HepG2 (cell line): ENCODE data around the gene ZBTB48. TPM values are rescaled to one million over a fixed set of nuclear protein-coding genes. Genes with fewer than 3 reads are reported as not detected.

Experiments used
- FOSL2 ChIP-seq: sonication (generic); formaldehyde crosslinking; IDR thresholded peaks from 2 replicates; pipeline ENCODE4 v1.4.0; 2020; ENCODE audit warnings: missing genetic modification reagents
- GABPA ChIP-seq, 2 experiments: IDR thresholded peaks; 2 replicates each; pipeline ENCODE4 v1.6.1; 2011 to 2016; ENCODE audit warnings: low read depth in 2 of 2, low read length in 1 of 2, missing biosample characterization in 1 of 2, missing genetic modification characterization in 1 of 2
- HES4 ChIP-seq: sonication (generic); formaldehyde crosslinking; IDR thresholded peaks from 2 replicates; pipeline ENCODE4 v1.9.0; 2021; ENCODE audit warnings: mild to moderate bottlenecking, missing genetic modification reagents, borderline replicate concordance
- HHEX ChIP-seq: IDR thresholded peaks from 2 replicates; pipeline ENCODE4 v1.6.1; 2016; ENCODE audit warnings: control low read depth
- JUN ChIP-seq: sonication (generic); formaldehyde crosslinking; IDR thresholded peaks from 2 replicates; pipeline ENCODE4 v1.4.0; 2020; ENCODE audit warnings: mild to moderate bottlenecking, missing genetic modification reagents
- KDM5A ChIP-seq: fragments of 200-600 bp; sonication (generic); IDR thresholded peaks from 2 replicates; pipeline ENCODE4 v1.7.0; 2018; ENCODE audit warnings: antibody characterized with exemption, mild to moderate bottlenecking, low read length, borderline replicate concordance
- MEIS1 ChIP-seq: sonication (generic); formaldehyde crosslinking; IDR thresholded peaks from 2 replicates; pipeline ENCODE4 v1.9.0; 2021; ENCODE audit warnings: mild to moderate bottlenecking, missing genetic modification reagents, moderate library complexity, borderline replicate concordance
- MTA1 ChIP-seq: sonication (generic); formaldehyde crosslinking; IDR thresholded peaks from 2 replicates; pipeline ENCODE4 v1.4.0; 2020; ENCODE audit warnings: missing genetic modification reagents, mild to moderate bottlenecking, borderline replicate concordance
- SAP130 ChIP-seq: IDR thresholded peaks from 2 replicates; pipeline ENCODE4 v1.6.1; 2016; ENCODE audit warnings: low read depth
- SIX4 ChIP-seq: sonication (generic); formaldehyde crosslinking; IDR thresholded peaks from 2 replicates; pipeline ENCODE4 v1.4.0; 2020; ENCODE audit warnings: missing genetic modification reagents
- SKI ChIP-seq: fragments of 450-650 bp; IDR thresholded peaks from one replicate; pipeline ENCODE4 v1.6.1; 2018; ENCODE audit warnings: mild to moderate bottlenecking; ENCODE audit not compliant: partially characterized antibody
- SMC3 ChIP-seq: IDR thresholded peaks from 2 replicates; pipeline ENCODE4 v1.6.1; 2011; ENCODE audit warnings: low read length, improper control_type of control experiment
- TAF1 ChIP-seq: sonication (generic); formaldehyde crosslinking; IDR thresholded peaks from 2 replicates; pipeline ENCODE4 v1.4.0; 2020; ENCODE audit warnings: missing genetic modification reagents
- TOPORS ChIP-seq: sonication (generic); formaldehyde crosslinking; IDR thresholded peaks from 2 replicates; pipeline ENCODE4 v1.8.0; 2023; ENCODE audit warnings: mild to moderate bottlenecking, missing genetic modification reagents
- ZFP90 ChIP-seq: sonication (generic); formaldehyde crosslinking; IDR thresholded peaks from 2 replicates; pipeline ENCODE4 v1.8.0; 2022; ENCODE audit warnings: missing genetic modification reagents, mild to moderate bottlenecking, inconsistent platforms, borderline replicate concordance
- ZMYM3 ChIP-seq: sonication (generic); formaldehyde crosslinking; IDR thresholded peaks from 2 replicates; pipeline ENCODE4 v1.5.1; 2020; ENCODE audit warnings: mild to moderate bottlenecking, missing genetic modification reagents
- ZNF607 ChIP-seq: sonication (generic); formaldehyde crosslinking; IDR thresholded peaks from 2 replicates; pipeline ENCODE4 v1.5.1; 2020; ENCODE audit warnings: missing genetic modification reagents, mild to moderate bottlenecking, borderline replicate concordance
- polyA plus RNA-seq, 8 experiments: library from polyadenylated mRNA; depleted of rRNA in 3 of 8; stranded (reverse) in 7 of 8; unstranded in 1 of 8; fragments of >200 nt; fragmentation: Illumina TruSeq in 4 of 8; extraction: Trizol in 4 of 8; gene quantifications; 2 replicates each; pipeline versions ENCODE4 v1.2.1 to v1.2.3, GENCODE V29; 2011 to 2016; ENCODE audit warnings: low read depth in 4 of 8, missing spikeins in 1 of 8, mixed read lengths in 1 of 8; ENCODE audit not compliant: insufficient read depth in 1 of 8
- total RNA-seq, 5 experiments: library from RNA; depleted of rRNA; stranded (reverse); fragments of >200 nt; fragmentation: Illumina TruSeq; extraction: Trizol; gene quantifications; 2 replicates each; pipeline ENCODE4 v1.2.3, GENCODE V29; 2016; ENCODE audit warnings: low read depth in 1 of 5
- TF ChIP-seq, protein P1 (sequence below): sonication (generic); formaldehyde crosslinking; IDR thresholded peaks from 2 replicates; pipeline ENCODE4 v1.9.0; 2021; ENCODE audit warnings: missing genetic modification reagents, mild to moderate bottlenecking, borderline replicate concordance
- TF ChIP-seq, protein P2 (sequence below): IDR thresholded peaks from 2 replicates; pipeline ENCODE4 v1.6.1; 2016; ENCODE audit warnings: low read depth, control low read depth
- TF ChIP-seq, protein P3 (sequence below): IDR thresholded peaks from 2 replicates; pipeline ENCODE4 v1.6.1; 2016; ENCODE audit warnings: mild to moderate bottlenecking
- TF ChIP-seq, protein P4 (sequence below): IDR thresholded peaks from 2 replicates; pipeline ENCODE4 v1.6.1; 2016

Gene ZBTB48
- total and polyA plus RNA-seq, 2 of the 13 experiments (the other 11 are each of a cell fraction or from before 2014, with no cell fraction given) = 13.0 to 17.1 TPM

DNA sequence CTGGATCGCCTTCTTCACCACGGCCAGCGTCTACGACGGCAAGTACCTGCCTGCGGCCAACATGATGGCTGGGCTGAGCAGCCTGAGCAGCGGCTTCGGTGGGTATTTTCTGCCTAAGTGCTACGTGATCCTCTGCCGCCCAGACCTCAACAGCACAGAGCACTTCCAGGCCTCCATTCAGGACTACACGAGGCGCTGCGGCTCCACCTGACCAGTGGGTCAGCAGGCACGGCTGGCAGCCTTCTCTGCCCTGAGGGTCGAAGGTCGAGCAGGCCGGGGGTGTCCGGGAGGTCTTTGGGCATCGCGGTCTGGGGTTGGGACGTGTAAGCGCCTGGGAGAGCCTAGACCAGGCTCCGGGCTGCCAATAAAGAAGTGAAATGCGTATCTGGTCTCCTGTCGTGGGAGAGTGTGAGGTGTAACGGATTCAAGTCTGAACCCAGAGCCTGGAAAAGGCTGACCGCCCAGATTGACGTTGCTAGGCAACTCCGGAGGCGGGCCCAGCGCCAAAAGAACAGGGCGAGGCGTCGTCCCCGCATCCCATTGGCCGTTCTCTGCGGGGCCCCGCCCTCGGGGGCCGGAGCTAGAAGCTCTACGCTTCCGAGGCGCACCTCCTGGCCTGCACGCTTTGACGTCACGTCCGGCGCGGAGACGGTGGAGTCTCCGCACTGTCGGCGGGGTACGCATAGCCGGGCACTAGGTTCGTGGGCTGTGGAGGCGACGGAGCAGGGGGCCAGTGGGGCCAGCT lies at the start of gene ZBTB48 (continued):
- no peak for TF ChIP-seq HHEX (CRISPR knock-in tag)
- 0 out of 2 replicates have a peak, but pooled peaks have one; percentile 28 for TF ChIP-seq MTA1
- TF ChIP-seq ZFP90 (CRISPR knock-in tag) = 0 out of 2 replicates have a peak, but pooled peaks have one; percentile 16
- no peak for TF ChIP-seq SIX4 (CRISPR knock-in tag)
- no peak; the same call in 1 of the 2 replicates for TF ChIP-seq TOPORS (CRISPR knock-in tag)
- TF ChIP-seq, protein P1, sequence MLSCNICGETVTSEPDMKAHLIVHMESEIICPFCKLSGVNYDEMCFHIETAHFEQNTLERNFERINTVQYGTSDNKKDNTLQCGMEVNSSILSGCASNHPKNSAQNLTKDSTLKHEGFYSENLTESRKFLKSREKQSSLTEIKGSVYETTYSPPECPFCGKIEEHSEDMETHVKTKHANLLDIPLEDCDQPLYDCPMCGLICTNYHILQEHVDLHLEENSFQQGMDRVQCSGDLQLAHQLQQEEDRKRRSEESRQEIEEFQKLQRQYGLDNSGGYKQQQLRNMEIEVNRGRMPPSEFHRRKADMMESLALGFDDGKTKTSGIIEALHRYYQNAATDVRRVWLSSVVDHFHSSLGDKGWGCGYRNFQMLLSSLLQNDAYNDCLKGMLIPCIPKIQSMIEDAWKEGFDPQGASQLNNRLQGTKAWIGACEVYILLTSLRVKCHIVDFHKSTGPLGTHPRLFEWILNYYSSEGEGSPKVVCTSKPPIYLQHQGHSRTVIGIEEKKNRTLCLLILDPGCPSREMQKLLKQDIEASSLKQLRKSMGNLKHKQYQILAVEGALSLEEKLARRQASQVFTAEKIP (CRISPR knock-in tag) = no peak
- TF ChIP-seq FOSL2 = 0 out of 2 replicates have a peak, but pooled peaks have one; percentile 26
- TF ChIP-seq, protein P2, sequence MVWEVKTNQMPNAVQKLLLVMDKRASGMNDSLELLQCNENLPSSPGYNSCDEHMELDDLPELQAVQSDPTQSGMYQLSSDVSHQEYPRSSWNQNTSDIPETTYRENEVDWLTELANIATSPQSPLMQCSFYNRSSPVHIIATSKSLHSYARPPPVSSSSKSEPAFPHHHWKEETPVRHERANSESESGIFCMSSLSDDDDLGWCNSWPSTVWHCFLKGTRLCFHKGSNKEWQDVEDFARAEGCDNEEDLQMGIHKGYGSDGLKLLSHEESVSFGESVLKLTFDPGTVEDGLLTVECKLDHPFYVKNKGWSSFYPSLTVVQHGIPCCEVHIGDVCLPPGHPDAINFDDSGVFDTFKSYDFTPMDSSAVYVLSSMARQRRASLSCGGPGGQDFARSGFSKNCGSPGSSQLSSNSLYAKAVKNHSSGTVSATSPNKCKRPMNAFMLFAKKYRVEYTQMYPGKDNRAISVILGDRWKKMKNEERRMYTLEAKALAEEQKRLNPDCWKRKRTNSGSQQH (CRISPR knock-in tag) = 0 out of 2 replicates have a peak, but pooled peaks have one; percentile 41
- TF ChIP-seq HES4 (CRISPR knock-in tag) = 0 out of 2 replicates have a peak, but pooled peaks have one; percentile 41
- TF ChIP-seq ZMYM3 (CRISPR knock-in tag) = no peak
- TF ChIP-seq SKI = no peak
- TF ChIP-seq TAF1 (CRISPR knock-in tag) = peak; percentile 67
- TF ChIP-seq, protein P3, sequence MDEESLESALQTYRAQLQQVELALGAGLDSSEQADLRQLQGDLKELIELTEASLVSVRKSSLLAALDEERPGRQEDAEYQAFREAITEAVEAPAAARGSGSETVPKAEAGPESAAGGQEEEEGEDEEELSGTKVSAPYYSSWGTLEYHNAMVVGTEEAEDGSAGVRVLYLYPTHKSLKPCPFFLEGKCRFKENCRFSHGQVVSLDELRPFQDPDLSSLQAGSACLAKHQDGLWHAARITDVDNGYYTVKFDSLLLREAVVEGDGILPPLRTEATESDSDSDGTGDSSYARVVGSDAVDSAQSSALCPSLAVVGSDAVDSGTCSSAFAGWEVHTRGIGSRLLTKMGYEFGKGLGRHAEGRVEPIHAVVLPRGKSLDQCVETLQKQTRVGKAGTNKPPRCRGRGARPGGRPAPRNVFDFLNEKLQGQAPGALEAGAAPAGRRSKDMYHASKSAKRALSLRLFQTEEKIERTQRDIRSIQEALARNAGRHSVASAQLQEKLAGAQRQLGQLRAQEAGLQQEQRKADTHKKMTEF = peak; percentile 20; the same call in 1 of the 2 replicates
- TF ChIP-seq MEIS1 (CRISPR knock-in tag) = peak; percentile 56; the same call in 1 of the 2 replicates
- TF ChIP-seq ZNF607 (CRISPR knock-in tag) = peak; percentile 80; the same call in 1 of the 2 replicates
- peak; percentile 50; the same call in 1 of the 2 replicates for TF ChIP-seq KDM5A
- TF ChIP-seq JUN (CRISPR knock-in tag) = no peak
- no peak for TF ChIP-seq SMC3
- TF ChIP-seq SAP130 (CRISPR knock-in tag) = peak; percentile 64
- TF ChIP-seq, protein P4, sequence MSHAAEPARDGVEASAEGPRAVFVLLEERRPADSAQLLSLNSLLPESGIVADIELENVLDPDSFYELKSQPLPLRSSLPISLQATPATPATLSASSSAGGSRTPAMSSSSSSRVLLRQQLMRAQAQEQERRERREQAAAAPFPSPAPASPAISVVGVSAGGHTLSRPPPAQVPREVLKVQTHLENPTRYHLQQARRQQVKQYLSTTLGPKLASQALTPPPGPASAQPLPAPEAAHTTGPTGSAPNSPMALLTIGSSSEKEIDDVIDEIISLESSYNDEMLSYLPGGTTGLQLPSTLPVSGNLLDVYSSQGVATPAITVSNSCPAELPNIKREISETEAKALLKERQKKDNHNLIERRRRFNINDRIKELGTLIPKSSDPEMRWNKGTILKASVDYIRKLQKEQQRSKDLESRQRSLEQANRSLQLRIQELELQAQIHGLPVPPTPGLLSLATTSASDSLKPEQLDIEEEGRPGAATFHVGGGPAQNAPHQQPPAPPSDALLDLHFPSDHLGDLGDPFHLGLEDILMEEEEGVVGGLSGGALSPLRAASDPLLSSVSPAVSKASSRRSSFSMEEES (CRISPR knock-in tag) = 0 out of 2 replicates have a peak, but pooled peaks have one; percentile 10
- TF ChIP-seq GABPA (IDR thresholded peaks at IDR 0.05; ENCODE audit: low read depth, low read length) = peak; percentile 77
- peak; percentile 94 for TF ChIP-seq GABPA (CRISPR knock-in tag; IDR thresholded peaks at IDR 0.05; ENCODE audit: low read depth)
